GM12864 (cell line): Measurements from ENCODE around the gene ASCL5.

Source experiments
- DNase-seq: peaks from one replicate; pipeline ENCODE4 v3.0.0-alpha.2; 2011; ENCODE audit warnings: low read depth
- H3K4me3 ChIP-seq: 2 replicates; pipeline ENCODE4 v1.5.1; 2011; ENCODE audit warnings: mild to moderate bottlenecking, low read depth, low read length, control low read depth
- TF ChIP-seq, protein P1 (sequence below): IDR thresholded peaks from 2 replicates; pipeline ENCODE4 v1.5.1; 2011; ENCODE audit warnings: low read depth, mild to moderate bottlenecking, moderate library complexity, low read length, control low read depth, inconsistent platforms; ENCODE audit errors: missing control alignments

ASCL5 gene

DNA sequence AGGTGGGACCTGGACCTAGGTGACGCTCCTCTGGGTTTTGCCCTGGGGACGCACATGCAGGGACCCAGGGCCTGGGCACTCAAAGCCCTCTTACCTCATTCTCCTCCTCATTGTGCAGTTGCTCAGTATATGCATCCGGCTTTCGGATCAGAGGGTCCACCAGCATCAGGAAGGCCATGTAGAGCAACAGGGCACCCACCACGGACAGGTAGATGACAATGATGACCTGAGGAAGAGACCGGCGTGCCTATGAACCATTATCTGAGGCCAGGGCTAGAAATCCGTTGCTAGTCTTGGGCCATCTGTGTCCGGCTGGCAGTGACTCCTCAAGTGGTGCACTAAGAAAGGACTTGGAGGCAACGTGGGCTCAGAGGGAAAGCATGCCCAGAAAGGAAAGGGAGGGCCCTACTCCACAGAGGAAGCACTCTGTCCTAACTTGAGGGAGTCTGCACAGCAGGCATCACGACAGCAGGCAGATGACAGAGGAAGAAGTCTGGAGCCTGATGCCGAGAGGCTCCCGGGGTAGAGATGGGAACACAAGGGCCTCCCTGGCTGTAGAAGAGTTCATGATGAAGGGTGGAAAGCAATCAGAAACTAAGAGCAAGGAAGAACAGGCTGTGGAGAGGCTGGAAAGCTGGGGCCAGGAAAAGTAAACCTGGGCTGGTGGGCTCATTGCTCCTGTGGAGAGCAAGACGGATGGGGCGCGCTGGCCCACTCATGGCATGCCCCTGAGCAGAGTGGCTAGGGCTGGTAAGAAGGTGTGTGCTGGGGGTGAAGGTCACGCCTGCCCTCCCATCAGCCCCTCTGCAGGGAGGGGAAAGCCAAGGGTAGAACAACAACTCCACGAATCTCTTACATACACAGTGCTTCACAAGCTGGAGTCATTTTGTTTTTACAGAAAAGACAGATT, 17.0 kb upstream of the ASCL5 start:
- no peak overlapping the region for H3K4me3 ChIP-seq
- TF ChIP-seq, protein P1, sequence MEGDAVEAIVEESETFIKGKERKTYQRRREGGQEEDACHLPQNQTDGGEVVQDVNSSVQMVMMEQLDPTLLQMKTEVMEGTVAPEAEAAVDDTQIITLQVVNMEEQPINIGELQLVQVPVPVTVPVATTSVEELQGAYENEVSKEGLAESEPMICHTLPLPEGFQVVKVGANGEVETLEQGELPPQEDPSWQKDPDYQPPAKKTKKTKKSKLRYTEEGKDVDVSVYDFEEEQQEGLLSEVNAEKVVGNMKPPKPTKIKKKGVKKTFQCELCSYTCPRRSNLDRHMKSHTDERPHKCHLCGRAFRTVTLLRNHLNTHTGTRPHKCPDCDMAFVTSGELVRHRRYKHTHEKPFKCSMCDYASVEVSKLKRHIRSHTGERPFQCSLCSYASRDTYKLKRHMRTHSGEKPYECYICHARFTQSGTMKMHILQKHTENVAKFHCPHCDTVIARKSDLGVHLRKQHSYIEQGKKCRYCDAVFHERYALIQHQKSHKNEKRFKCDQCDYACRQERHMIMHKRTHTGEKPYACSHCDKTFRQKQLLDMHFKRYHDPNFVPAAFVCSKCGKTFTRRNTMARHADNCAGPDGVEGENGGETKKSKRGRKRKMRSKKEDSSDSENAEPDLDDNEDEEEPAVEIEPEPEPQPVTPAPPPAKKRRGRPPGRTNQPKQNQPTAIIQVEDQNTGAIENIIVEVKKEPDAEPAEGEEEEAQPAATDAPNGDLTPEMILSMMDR: no peak
- DNase-seq: no peak

DNA sequence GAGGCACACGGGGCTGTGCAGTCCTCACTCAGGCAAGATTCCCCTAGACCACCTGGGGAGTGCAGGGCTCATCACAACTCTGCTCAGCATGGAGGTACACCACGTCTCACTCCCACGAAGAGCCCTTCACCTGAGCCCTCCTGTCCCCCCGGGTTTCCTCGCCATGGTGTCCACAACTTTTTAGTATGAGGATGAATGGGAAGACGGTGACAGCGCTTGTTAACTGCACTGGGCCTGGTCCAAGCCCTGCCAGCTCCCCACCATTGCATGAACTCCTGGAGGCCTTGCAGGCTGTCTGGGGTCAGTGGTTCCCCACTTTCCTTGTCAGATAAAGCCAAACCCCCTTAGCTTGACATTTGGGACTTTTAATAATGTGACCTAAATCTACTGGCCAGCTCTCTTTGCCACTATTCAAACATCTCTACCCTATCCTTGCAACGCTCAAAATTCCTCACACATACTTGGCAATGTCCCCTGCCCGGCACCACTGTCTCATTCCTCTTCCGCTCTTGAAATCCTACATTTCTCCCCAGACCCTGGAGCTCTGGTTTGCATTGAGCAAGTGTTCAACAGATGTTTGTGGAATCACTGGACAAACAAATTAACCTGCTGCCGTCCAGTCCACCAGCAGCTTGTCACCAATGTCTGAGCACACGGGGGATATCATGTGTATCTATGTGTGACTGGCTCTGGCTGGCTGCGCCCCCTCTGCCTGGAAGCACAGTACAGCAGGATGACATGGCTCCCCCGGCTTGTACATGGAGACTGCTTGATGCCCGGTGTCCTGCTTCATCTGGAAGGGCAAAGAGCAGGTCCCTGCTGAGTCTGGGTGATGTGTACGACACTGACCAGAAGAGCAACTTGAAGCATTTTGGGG, 16.1 kb upstream of the ASCL5 start:
- no peak for DNase-seq
- H3K4me3 ChIP-seq: no peak overlapping the region
- TF ChIP-seq, protein P1: no peak

DNA sequence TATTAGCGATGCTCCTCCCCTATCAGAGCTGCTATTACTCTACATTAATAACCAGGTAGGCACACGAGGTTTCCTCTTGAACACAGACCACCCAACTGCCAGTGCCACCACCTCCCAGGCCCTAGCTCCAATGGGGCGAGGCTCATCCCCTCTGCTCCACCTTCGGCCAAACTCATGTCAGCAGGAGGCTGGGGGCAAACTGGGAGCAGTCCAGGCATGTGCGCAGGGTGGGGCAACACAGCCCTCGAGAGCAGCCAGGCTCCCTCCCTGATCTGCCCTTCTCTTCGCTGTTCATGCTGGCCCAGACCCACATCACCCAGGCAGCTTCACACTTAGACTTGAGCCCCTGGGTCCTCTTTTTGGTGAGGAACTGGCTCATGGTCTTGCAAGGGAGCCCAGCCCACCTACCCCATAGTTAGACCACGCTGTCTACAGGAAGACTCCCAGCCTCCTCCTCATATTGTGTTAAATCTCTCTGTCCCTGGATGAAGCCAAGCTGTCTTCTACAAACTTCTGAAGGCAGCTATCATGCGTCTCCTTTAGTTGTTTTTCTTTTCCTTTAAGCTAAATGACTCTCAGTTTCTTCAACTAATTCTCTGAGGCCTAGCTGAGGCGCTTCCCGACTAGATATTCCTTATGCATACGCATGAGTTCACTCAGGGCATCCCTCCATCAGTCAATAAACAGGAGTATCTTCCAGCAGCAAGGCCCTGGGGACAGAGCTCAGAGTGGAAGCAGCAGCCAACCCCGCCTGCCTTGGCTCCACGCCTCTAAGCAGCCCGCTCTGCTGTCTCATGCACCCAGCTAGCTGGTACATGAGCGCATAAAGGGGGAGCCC, 15.2 kb upstream of the ASCL5 start:
- DNase-seq: no peak
- no peak overlapping the region for H3K4me3 ChIP-seq
- TF ChIP-seq, protein P1: no peak

DNA sequence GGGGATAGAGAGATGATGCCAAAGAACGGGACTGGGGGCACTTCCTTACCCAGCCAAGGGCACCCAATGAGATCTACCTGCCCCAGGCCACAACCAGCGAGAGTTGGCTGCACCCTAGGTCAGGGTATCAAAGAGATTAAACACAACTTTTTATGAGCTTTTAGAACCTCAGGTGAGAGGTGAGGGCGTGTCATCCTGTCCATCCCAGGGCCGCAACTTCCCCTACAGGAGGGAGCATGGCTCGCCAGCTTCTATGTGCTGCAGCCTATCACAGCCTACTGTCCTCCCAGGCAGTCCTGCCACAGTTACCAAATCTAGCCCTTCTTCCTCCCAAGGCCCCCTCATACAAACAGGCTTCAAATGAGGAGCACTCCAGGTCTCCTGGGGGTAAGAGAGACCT, 14.4 kb upstream of the ASCL5 start:
- no peak for DNase-seq
- no peak overlapping the region for H3K4me3 ChIP-seq
- TF ChIP-seq, protein P1: no peak

DNA sequence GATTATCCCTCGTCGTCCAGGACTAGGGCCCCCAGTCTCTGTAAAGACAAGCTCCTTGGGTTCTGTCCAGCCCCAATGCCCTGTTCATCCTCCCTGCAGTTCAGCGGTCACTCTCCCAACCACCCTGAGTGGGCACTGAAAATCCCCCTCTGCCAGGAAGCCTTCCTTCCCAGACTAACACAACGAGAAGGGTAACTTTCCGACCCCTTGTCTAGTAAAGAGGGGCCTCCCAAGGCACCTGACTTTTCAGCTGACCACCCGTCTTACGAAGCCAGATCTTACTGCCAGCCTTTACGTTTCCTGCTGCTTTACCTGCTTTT, 13.9 kb upstream of the ASCL5 start:
- TF ChIP-seq, protein P1: no peak
- DNase-seq: no peak
- no peak overlapping the region for H3K4me3 ChIP-seq

DNA sequence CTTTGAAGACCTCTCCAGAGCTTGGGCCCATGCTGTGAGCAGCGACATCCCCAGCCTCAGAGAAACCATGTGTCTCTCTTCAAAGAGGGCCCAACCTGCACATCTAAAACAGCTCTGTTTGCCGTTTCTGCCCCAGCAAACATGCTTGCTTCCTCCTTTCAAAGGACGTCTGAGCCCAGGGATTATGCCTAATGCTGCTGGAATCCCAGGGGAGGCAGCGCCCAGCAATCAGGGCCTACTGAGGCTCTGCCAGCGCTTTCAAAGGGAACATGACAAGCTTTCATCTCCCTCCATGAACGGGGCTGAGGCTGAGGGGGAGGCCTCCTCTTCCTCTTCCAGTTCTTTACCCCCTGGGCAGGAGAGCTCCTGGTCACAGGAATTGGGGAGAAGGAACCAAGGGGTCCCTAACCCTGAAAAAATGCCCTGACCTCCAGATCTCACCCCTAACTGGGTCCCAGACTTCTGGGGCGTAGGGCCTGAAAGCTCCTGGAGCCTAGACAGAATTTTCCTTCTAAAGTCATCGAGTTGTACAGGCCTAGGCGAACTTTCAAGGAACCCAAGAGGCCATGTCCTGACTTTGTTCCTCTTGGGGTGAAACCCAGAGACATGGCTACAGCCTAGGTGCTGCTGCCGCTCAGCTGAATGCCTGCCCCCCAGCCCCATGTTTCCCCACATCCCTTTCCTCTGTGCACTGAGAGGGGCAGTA, 13.4 kb upstream of the ASCL5 start:
- no peak overlapping the region for H3K4me3 ChIP-seq
- DNase-seq: no peak
- TF ChIP-seq, protein P1: no peak
